K562 (cell line): Measurements from ENCODE around the gene SLC17A8. TPM values are rescaled to one million over a fixed set of nuclear protein-coding genes. Genes with fewer than 3 reads are reported as not detected.

ENCODE experiments used
- ATAC-seq: fragments of 200-7000 bp; cut with Tn5 transposase; 3 replicates; pipeline ENCODE4 v1.9.1; 2020; ENCODE audit warnings: moderate library complexity
- Bru-seq: library from RNA; stranded (reverse); fragments of 400-500 nt; gene quantifications from one replicate; lab custom pipeline; 2021; lab: Mats Ljungman, UMichigan
- BruChase-seq, 2 experiments: library from RNA; stranded (reverse); fragments of 400-500 nt; gene quantifications; one replicate each; lab custom pipeline; 2021; lab: Mats Ljungman, UMichigan
- BruUV-seq: library from RNA; stranded (reverse); fragments of 400-500 nt; replicated peaks from 2 replicates; lab custom pipeline; 2021; lab: Mats Ljungman, UMichigan
- CTCF ChIA-PET: fragments of 300-600 bp; formaldehyde crosslinking; extraction: SDS; loops from one replicate; lab custom pipeline; 2021; ENCODE audit warnings: low intra/inter-chr PET ratio; lab: Yijun Ruan, JAX
- POLR2A ChIA-PET: fragments of 300-600, 350-650 bp; sonication (Branson Sonifier 250); formaldehyde crosslinking; extraction: SDS; loops from one replicate; lab custom pipeline; 2021; ENCODE audit warnings: antibody characterized with exemption, inconsistent platforms; lab: Yijun Ruan, JAX
- DNase-seq, 4 experiments: peaks; one replicate each; pipeline versions ENCODE4 v3.0.0 to v3.0.0-alpha.2; 2011 to 2018; ENCODE audit warnings: low spot score in 3 of 4, mixed read lengths in 3 of 4; ENCODE audit errors: extremely low read depth in 1 of 4
- FAIRE-seq: peaks from 2 replicates; lab custom pipeline; 2011; peaks lifted over from hg19 to GRCh38; lab: Jason Lieb, UNC
- H2AFZ ChIP-seq: 2 replicates; pipeline ENCODE4 v1.6.0; 2011; ENCODE audit warnings: low read depth, low read length, control low read depth, inconsistent platforms
- H3K27ac ChIP-seq: fragments of 200-600 bp; 3 replicates; pipeline ENCODE4 v1.8.0; 2011; ENCODE audit warnings: low read depth, mild to moderate bottlenecking, control low read depth, inconsistent platforms, low read length, moderate library complexity, mixed read lengths; ENCODE audit errors: extremely low read depth
- H3K27me3 ChIP-seq, 2 experiments: fragments of 300-600 bp in 1 of 2; 2 replicates in 1 of 2; 3 replicates in 1 of 2; pipeline versions ENCODE4 v1.6.0 to v1.8.0; 2011; ENCODE audit warnings: inconsistent platforms in 2 of 2, low read length in 2 of 2, mild to moderate bottlenecking in 1 of 2, mixed read lengths in 1 of 2, moderate library complexity in 1 of 2; ENCODE audit not compliant: control insufficient read depth in 2 of 2, insufficient read depth in 2 of 2
- H3K36me3 ChIP-seq: fragments of 300-600 bp; 3 replicates; pipeline ENCODE4 v1.8.0; 2011; ENCODE audit warnings: mild to moderate bottlenecking, low read length, inconsistent platforms; ENCODE audit not compliant: control insufficient read depth, insufficient read depth
- H3K4me1 ChIP-seq, 2 experiments: fragments of 200-600 bp in 1 of 2; replicated peaks in 1 of 2; 2 replicates in 1 of 2; 3 replicates in 1 of 2; pipeline versions ENCODE4 v1.5.1 to v1.8.0; 2011; ENCODE audit warnings: inconsistent platforms in 2 of 2, low read length in 2 of 2, mild to moderate bottlenecking in 1 of 2, mixed read lengths in 1 of 2, moderate library complexity in 1 of 2; ENCODE audit not compliant: control insufficient read depth in 2 of 2, insufficient read depth in 2 of 2
- H3K4me2 ChIP-seq: 2 replicates; pipeline ENCODE4 v1.6.1; 2011; ENCODE audit warnings: low read length, control low read depth, inconsistent platforms, mixed read lengths; ENCODE audit not compliant: insufficient read depth
- H3K4me3 ChIP-seq: fragments of 200-600 bp; sonication (generic), shearing (Covaris generic); 2 replicates; pipeline ENCODE4 v1.5.1; 2016; ENCODE audit warnings: control low read depth, inconsistent platforms
- H3K79me2 ChIP-seq: fragments of 200-600 bp; 3 replicates; pipeline ENCODE4 v1.8.0; 2011; ENCODE audit warnings: low read length, inconsistent platforms; ENCODE audit not compliant: control insufficient read depth, insufficient read depth
- H3K9ac ChIP-seq, 2 experiments: 2 replicates each; pipeline versions ENCODE4 v1.6.0 to v1.6.1; 2011; ENCODE audit warnings: low read depth in 2 of 2, low read length in 2 of 2, control low read depth in 1 of 2, inconsistent platforms in 1 of 2, mild to moderate bottlenecking in 1 of 2, mixed read lengths in 1 of 2; ENCODE audit not compliant: insufficient read depth in 1 of 2
- H3K9me1 ChIP-seq: one replicate; pipeline ENCODE4 v1.6.0; 2011; ENCODE audit warnings: inconsistent platforms, mild to moderate bottlenecking, low read length, moderate library complexity; ENCODE audit not compliant: control insufficient read depth, insufficient read depth
- H3K9me3 ChIP-seq: replicated peaks from 2 replicates; pipeline ENCODE4 v1.5.1; 2011; ENCODE audit warnings: low read depth, low read length, inconsistent platforms; ENCODE audit not compliant: control insufficient read depth, insufficient read depth
- H4K20me1 ChIP-seq: replicated peaks from 2 replicates; pipeline ENCODE4 v1.6.1; 2011; ENCODE audit warnings: low read length, inconsistent platforms, mixed read lengths; ENCODE audit not compliant: control insufficient read depth, insufficient read depth
- MTF1 ChIP-seq: fragments of 250-450 bp; sonication (Bioruptor Pico); IDR thresholded peaks from 2 replicates; pipeline ENCODE4 v1.9.0; 2021; ENCODE audit warnings: moderate library complexity, mild to moderate bottlenecking, inconsistent platforms, borderline replicate concordance
- NR2F6 ChIP-seq: fragments of 450-650 bp; formaldehyde crosslinking; IDR thresholded peaks from 2 replicates; pipeline ENCODE4 v1.4.0; 2020; ENCODE audit warnings: mild to moderate bottlenecking
- SOX6 ChIP-seq: fragments of 450-650 bp; IDR thresholded peaks from 2 replicates; pipeline ENCODE4 v1.6.1; 2014; ENCODE audit warnings: mild to moderate bottlenecking
- SP2 ChIP-seq: IDR thresholded peaks from 2 replicates; pipeline ENCODE4 v1.6.1; 2011; ENCODE audit warnings: mild to moderate bottlenecking, low read depth, low read length, moderate library complexity; ENCODE audit not compliant: poor library complexity, severe bottlenecking; ENCODE audit errors: extremely low read depth
- WGBS: fragments of 100-300 bp; shearing (Covaris generic); methylation state at CpG from one replicate; pipeline ENCODE4 v1.1.6; 2016; ENCODE audit warnings: low coverage, mixed read lengths; ENCODE audit not compliant: insufficient coverage; ENCODE audit errors: missing lambda C conversion rate; 5-methylcytosine and 5-hydroxymethylcytosine counted together
- in situ Hi-C: fragments of 300-500 bp; cut with MboI; formaldehyde crosslinking; loops from 4 replicates; pipeline ENCODE4 v1.15.0; 2018; ENCODE audit warnings: inconsistent platforms, mixed read lengths
- intact Hi-C: fragments of 100-400 bp; cut with micrococcal nuclease; formaldehyde crosslinking; loops from 2 replicates; pipeline ENCODE4 v1.14.2; 2022
- long read RNA-seq, 3 experiments: library from polyadenylated mRNA in 2 of 3; library from RNA in 1 of 3; unstranded in 2 of 3; stranded (forward) in 1 of 3; transcript quantifications; one replicate each; pipeline ENCODE4 v2.0.0, GENCODE V29; 2019 to 2022
- polyA minus RNA-seq, 3 experiments: library from RNA; depleted of rRNA, polyadenylated mRNA; stranded (reverse); fragments of >200 nt; gene quantifications; 2 replicates each; pipeline ENCODE4 v1.2.3, GENCODE V29; 2011
- polyA plus RNA-seq, 8 experiments: library from polyadenylated mRNA; depleted of rRNA in 4 of 8; stranded (reverse) in 5 of 8; unstranded in 3 of 8; fragments of >200 nt; fragmentation: Nextera tagmentation in 2 of 8; fragmentation: Illumina TruSeq in 1 of 8; extraction: Ambion mirVana in 2 of 8; extraction: Trizol in 1 of 8; gene quantifications; 2 replicates each; pipeline versions ENCODE4 v1.2.1 to v1.2.3, GENCODE V29; 2011 to 2014; ENCODE audit warnings: inconsistent platforms in 1 of 8, missing spikeins in 1 of 8
- total RNA-seq, 7 experiments: library from RNA; depleted of rRNA in 6 of 7; stranded (reverse); fragments of >200 nt in 6 of 7; fragmentation: Illumina TruSeq in 2 of 7; extraction: Trizol in 2 of 7; gene quantifications; 2 replicates each; pipeline versions ENCODE4 v1.2.1 to v1.2.3, GENCODE V29; 2011 to 2021; ENCODE audit warnings: low replicate concordance in 1 of 7
- TF ChIP-seq, protein P1 (sequence below), 3 experiments: fragments of 200-800 bp in 1 of 3; sonication (Bioruptor generic) in 1 of 3; sonication (generic) in 1 of 3; formaldehyde crosslinking in 1 of 3; IDR thresholded peaks; 2 replicates each; pipeline versions ENCODE4 v1.6.1 to v1.8.0; 2016 to 2022; ENCODE audit warnings: mild to moderate bottlenecking in 2 of 3, missing compliant biosample characterization in 2 of 3, missing genetic modification characterization in 2 of 3, missing genetic modification reagents in 1 of 3

The SLC17A8 gene
- total RNA-seq (2011; cell fraction: chromatin; rRNA removed; ENCODE audit: low replicate concordance), result not detected in 2 replicates
- total RNA-seq (2011; cell fraction: nucleolus; rRNA removed), result not detected in 2 replicates
- total RNA-seq (2011; cell fraction: nucleoplasm; rRNA removed), result not detected in 2 replicates
- not detected in 2 replicates for total RNA-seq (2014; rRNA removed)
- not detected in 2 replicates for total RNA-seq (2014; rRNA removed; fragmentation: Illumina TruSeq; extraction: Trizol)
- total RNA-seq (2015; rRNA removed; fragmentation: Illumina TruSeq; extraction: Trizol), result not detected in 2 replicates
- total RNA-seq (2021), result not detected in 2 replicates
- not detected in 2 replicates for polyA plus RNA-seq (2011; rRNA removed)
- 0.01 TPM in 1 of 2 replicates, not detected in the other for polyA plus RNA-seq (2011; cell fraction: cytosol; rRNA removed)
- polyA plus RNA-seq (2011; cell fraction: nucleus; rRNA removed), result not detected in 2 replicates
- polyA plus RNA-seq (2012), result not detected in 2 replicates
- not detected in 2 replicates for polyA plus RNA-seq (2014; fragmentation: Illumina TruSeq; extraction: Trizol)
- not detected for polyA plus RNA-seq (2014; fragmentation: Nextera tagmentation; extraction: Ambion mirVana)
- polyA plus RNA-seq (2014; rRNA removed), result 0.03 TPM in 1 of 2 replicates, not detected in the other
- not detected in 2 replicates for polyA minus RNA-seq (2011; rRNA and poly(A)+ RNA removed)
- polyA minus RNA-seq (2011; cell fraction: cytosol; rRNA and poly(A)+ RNA removed), result not detected in 2 replicates
- polyA minus RNA-seq (2011; cell fraction: nucleus; rRNA and poly(A)+ RNA removed), result not detected in 2 replicates
- percentile 3 among the genes with signal in this experiment for Bru-seq, nascent RNA
- percentile 38 among the genes with signal in this experiment for BruChase-seq, experiment 1, labeled RNA remaining after a 2-hour chase
- BruChase-seq, experiment 2, labeled RNA remaining after a 6-hour chase, result percentile 32 among the genes with signal in this experiment
- long read RNA-seq, experiment 1, result 0 reads
- long read RNA-seq, experiment 2, result 0 reads
- long read RNA-seq, experiment 3, result 0 reads

DNA sequence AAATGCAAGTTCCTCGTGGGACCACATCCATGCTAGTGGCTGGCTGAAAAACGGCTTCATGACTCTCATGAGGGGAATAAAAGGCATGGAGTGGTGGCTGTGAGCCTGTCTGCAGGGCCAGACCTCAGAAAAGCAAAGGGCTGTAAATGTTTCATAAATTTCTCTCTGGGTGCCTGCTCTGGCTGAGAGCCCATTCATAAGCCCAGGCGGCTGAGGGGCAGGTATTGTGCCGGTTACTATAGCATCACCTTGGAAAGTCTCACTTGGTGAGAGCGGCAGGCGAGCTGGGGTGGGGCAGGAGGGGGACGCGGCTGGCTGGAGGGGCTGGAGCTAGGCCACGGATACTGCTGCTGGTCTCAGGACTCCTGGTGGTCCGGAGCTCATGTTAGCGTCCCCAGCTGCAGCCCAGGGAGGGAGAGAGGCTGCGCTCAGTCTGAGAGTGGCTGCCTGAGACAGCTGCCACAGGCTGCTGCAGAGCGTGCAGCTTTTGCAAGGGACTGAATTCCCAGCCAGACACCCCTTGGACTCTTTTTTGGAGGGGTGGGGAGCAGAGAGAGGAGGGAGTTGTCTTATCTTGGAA is at the start of gene SLC17A8:
TSS of gene SLC17A8 (plus strand) at position 431 of the 580 bp plus-strand sequence. CDS start 318 bp downstream, outside the sequence.
- H4K20me1 ChIP-seq, result no peaks in the 10 kb centered on the region
- H3K4me3 ChIP-seq, result no peak within 1 kb of the TSS
- CTCF ChIA-PET, result no interaction called here
- H3K9me3 ChIP-seq, result no peaks in the 10 kb centered on the region
- no peak within 1 kb of the TSS for H3K4me2 ChIP-seq
- H3K36me3 ChIP-seq, result no peaks in the 10 kb centered on the region
- H3K79me2 ChIP-seq, result no peaks in the 10 kb centered on the region
- intact Hi-C loops, result no loop called here
- in situ Hi-C loops, result loop anchor here (10.0 kb wide), 1 partner anchor 198 kb away; no protein-coding TSS in a partner anchor
- peaks cover 0 to 19% of the 10 kb centered on the region in 2 experiments; a peak in 3 of 5 replicates for H3K27me3 ChIP-seq
- FAIRE-seq (no peak), ATAC-seq (peak; percentile 73), DNase-seq (no peak)
- BruUV-seq, result no TSS peak
- WGBS, result 2% methylated on average over 12 of the region's 13 CpGs
- H3K9ac ChIP-seq, result no peak within 1 kb of the TSS
- H3K9me1 ChIP-seq, result no peaks in the 10 kb centered on the region
- no peak within 1 kb of the TSS for H2AFZ ChIP-seq
- H3K4me1 ChIP-seq, result no peaks in the 10 kb centered on the region
- no peak for TF ChIP-seq SP2
- TF ChIP-seq MTF1 (CRISPR knock-in tag), result no peak
- no peak for TF ChIP-seq SOX6
- TF ChIP-seq, protein P1, sequence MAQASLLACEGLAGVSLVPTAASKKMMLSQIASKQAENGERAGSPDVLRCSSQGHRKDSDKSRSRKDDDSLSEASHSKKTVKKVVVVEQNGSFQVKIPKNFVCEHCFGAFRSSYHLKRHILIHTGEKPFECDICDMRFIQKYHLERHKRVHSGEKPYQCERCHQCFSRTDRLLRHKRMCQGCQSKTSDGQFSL (CRISPR knock-in tag; IDR thresholded peaks at IDR 0.05), result no peak
- TF ChIP-seq, protein P1 (tag; IDR thresholded peaks at IDR 0.05), result no peak
- no peak for TF ChIP-seq NR2F6 (CRISPR knock-in tag)
- POLR2A ChIA-PET, result no interaction called here
- no peak within 1 kb of the TSS for H3K27ac ChIP-seq
